Chondrocyte (in vitro differentiated cells): Measurements from ENCODE around the gene VAMP2. TPM values are rescaled to one million over a fixed set of nuclear protein-coding genes. Genes with fewer than 3 reads are reported as not detected.

Source experiments
- DNase-seq: peaks from one replicate; pipeline ENCODE4 v3.0.0; 2021; ENCODE audit warnings: mixed read lengths, low spot score
- H3K27ac Mint-ChIP-seq: one replicate; pipeline ENCODE4 v1.8.0; 2021; ENCODE audit warnings: mild to moderate bottlenecking, moderate library complexity, mixed read lengths; ENCODE audit not compliant: unreplicated experiment
- H3K27me3 Mint-ChIP-seq: 2 replicates; pipeline ENCODE4 v1.8.0; 2021; ENCODE audit warnings: low read depth, mixed read lengths
- H3K36me3 Mint-ChIP-seq: 2 replicates; pipeline ENCODE4 v1.8.0; 2021; ENCODE audit warnings: low read depth, mixed read lengths
- H3K4me1 Mint-ChIP-seq: 2 replicates; pipeline ENCODE4 v1.8.0; 2021; ENCODE audit warnings: low read depth, mild to moderate bottlenecking, mixed read lengths
- H3K4me3 Mint-ChIP-seq: one replicate; pipeline ENCODE4 v1.8.0; 2021; ENCODE audit warnings: mild to moderate bottlenecking, moderate library complexity, mixed read lengths; ENCODE audit not compliant: unreplicated experiment
- H3K9me3 Mint-ChIP-seq: 2 replicates; pipeline ENCODE4 v1.8.0; 2021; ENCODE audit warnings: low read depth, mixed read lengths
- CTCF ChIP-seq: fragments of 200-600 bp; sonication (generic); IDR thresholded peaks from 2 replicates; pipeline ENCODE4 v1.5.0; 2021; ENCODE audit warnings: antibody characterized with exemption, mild to moderate bottlenecking, moderate library complexity
- total RNA-seq: library from RNA; stranded (reverse); gene quantifications from 3 replicates; pipeline ENCODE4 v1.2.1, GENCODE V29; 2021

VAMP2 gene
- total RNA-seq, 1 donor from 2014 or later: 45.4 TPM

- Mint-ChIP-seq H3K27ac (peak overlapping the region; percentile 99), H3K4me3 (peak overlapping the region; percentile 84), H3K4me1 (peaks cover 40% of the 10 kb centered on the region), H3K36me3 (peaks cover 2% of the 10 kb centered on the region), H3K9me3 (no peaks in the 10 kb centered on the region), H3K27me3 (no peaks in the 10 kb centered on the region)
- TF ChIP-seq CTCF: no peak
- DNase-seq: no peak
These were observed 1.4 kb upstream of the VAMP2 start for GRCh38 chr17:8163978-8164814.

- peak overlapping the region; percentile 99 for H3K27ac Mint-ChIP-seq
- H3K36me3 Mint-ChIP-seq: peaks cover 2% of the 10 kb centered on the region
- H3K4me1 Mint-ChIP-seq: peaks cover 46% of the 10 kb centered on the region
- H3K9me3 Mint-ChIP-seq: no peaks in the 10 kb centered on the region
- no peak for TF ChIP-seq CTCF
- H3K4me3 Mint-ChIP-seq: peak overlapping the region; percentile 84
- H3K27me3 Mint-ChIP-seq: no peaks in the 10 kb centered on the region
- no peak for DNase-seq
These were observed 539 bp upstream of the VAMP2 start for GRCh38 chr17:8162997-8163977.

- Mint-ChIP-seq H3K4me3 (peak overlapping the region; percentile 70), H3K27me3 (no peaks in the 10 kb centered on the region)
These were observed 1.2 kb downstream of the VAMP2 start for GRCh38 chr17:8161289-8162232.

GRCh38 chr17:8160741-8161221 is 2.0 kb downstream of the VAMP2 start:
- DNase-seq: no peak
- Mint-ChIP-seq H3K4me1 (peaks cover 46% of the 10 kb centered on the region), H3K36me3 (peaks cover 2% of the 10 kb centered on the region), H3K27me3 (no peaks in the 10 kb centered on the region), H3K27ac (peak overlapping the region; percentile 93), H3K9me3 (no peaks in the 10 kb centered on the region), H3K4me3 (peak overlapping the region; percentile 70)
- TF ChIP-seq CTCF: no peak

More at GRCh38 chr17:8161289-8162232, 1.2 kb downstream of the VAMP2 start:
- no peak for DNase-seq
- Mint-ChIP-seq H3K4me1 (peaks cover 46% of the 10 kb centered on the region), H3K9me3 (no peaks in the 10 kb centered on the region), H3K36me3 (peaks cover 2% of the 10 kb centered on the region), H3K27ac (peak overlapping the region; percentile 93)
- no peak for TF ChIP-seq CTCF
